Dedifferentiated amniotic fluid mesenchymal stem cell (primary cell): Measurements from ENCODE around the gene PEX5L.

Source experiments
- DNase-seq: peaks from one replicate; pipeline ENCODE4 v3.0.0-alpha.2; 2016; ENCODE audit errors: extremely low spot score

PEX5L gene

GRCh38 chr3:179897231-179897630 lies 139.5 kb downstream of the PEX5L start:
- DNase-seq: no peak

- no peak for DNase-seq
Measured at GRCh38 chr3:179896507-179896906, 140.2 kb downstream of the PEX5L start.

- DNase-seq: no peak
Measured at GRCh38 chr3:179895330-179895729, 141.4 kb downstream of the PEX5L start.

- no peak for DNase-seq
Measured at GRCh38 chr3:179887295-179887943, 149.3 kb downstream of the PEX5L start.

- DNase-seq: no peak
Measured at GRCh38 chr3:179885950-179886349, 150.8 kb downstream of the PEX5L start.

- no peak for DNase-seq
Measured at GRCh38 chr3:179884136-179884535, 152.6 kb downstream of the PEX5L start.

- DNase-seq: no peak
Measured at GRCh38 chr3:179882292-179882691, 154.4 kb downstream of the PEX5L start.

GRCh38 chr3:179881791-179882190 lies 154.9 kb downstream of the PEX5L start:
- DNase-seq: no peak

- no peak for DNase-seq
Measured at GRCh38 chr3:179880868-179881267, 155.9 kb downstream of the PEX5L start.

- no peak for DNase-seq
Measured at GRCh38 chr3:179876440-179876839, 160.3 kb downstream of the PEX5L start.

- DNase-seq: no peak
Measured at GRCh38 chr3:179872842-179873241, 163.9 kb downstream of the PEX5L start.

GRCh38 chr3:179871782-179872181 lies 165.0 kb downstream of the PEX5L start:
- DNase-seq: no peak

GRCh38 chr3:179868715-179869114 lies 168.0 kb downstream of the PEX5L start:
- no peak for DNase-seq

GRCh38 chr3:179867961-179868360 lies 168.8 kb downstream of the PEX5L start:
- DNase-seq: no peak

GRCh38 chr3:179865861-179866505 lies 170.8 kb downstream of the PEX5L start:
- no peak for DNase-seq

GRCh38 chr3:179861953-179862352 lies 174.8 kb downstream of the PEX5L start:
- no peak for DNase-seq

- DNase-seq: no peak
Measured at GRCh38 chr3:179861292-179861691, 175.4 kb downstream of the PEX5L start.

GRCh38 chr3:179860275-179861107 lies 176.2 kb downstream of the PEX5L start:
- no peak for DNase-seq

- peak; percentile 25 for DNase-seq
Measured at GRCh38 chr3:179853176-179853575, 183.6 kb downstream of the PEX5L start.

- DNase-seq: peak; percentile 42
Measured at GRCh38 chr3:179852142-179852905, 184.4 kb downstream of the PEX5L start.

GRCh38 chr3:179848711-179849110 lies 188.0 kb downstream of the PEX5L start:
- DNase-seq: no peak

- DNase-seq: no peak
Measured at GRCh38 chr3:179842061-179842460, 194.7 kb downstream of the PEX5L start.
